ENCODE results near the gene MLLT3. TPM values are rescaled to one million over a fixed set of nuclear protein-coding genes. Genes with fewer than 3 reads are reported as not detected.
A peak's percentile ranks its signal among the peaks of the same experiment; 100 is the strongest.

Gene MLLT3
- total and polyA plus RNA-seq, 2 of the 13 experiments (the other 11 are each of a cell fraction or from before 2014, with no cell fraction given): 12.3 to 12.6 TPM

DNA sequence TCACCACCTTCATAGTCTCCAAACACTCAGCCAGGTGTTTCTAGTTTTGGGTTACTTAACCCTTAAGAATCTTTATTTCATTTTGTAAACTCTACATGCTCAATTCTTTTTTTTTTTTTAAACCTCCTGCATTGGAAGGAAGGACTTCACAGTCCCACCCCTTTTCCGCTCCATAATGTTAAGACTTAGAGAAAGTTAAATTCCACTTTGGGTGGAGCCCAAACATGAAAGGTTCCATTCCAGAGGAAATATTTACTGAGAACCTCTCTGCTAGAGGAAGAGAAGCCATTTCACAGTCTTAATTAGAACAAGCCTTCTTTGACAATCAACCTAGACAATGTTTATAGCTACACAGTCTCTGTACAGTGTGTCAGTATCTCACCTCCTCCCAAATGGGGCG, 312.3 kb downstream of the MLLT3 start (continued):
- TF ChIP-seq, protein P1, sequence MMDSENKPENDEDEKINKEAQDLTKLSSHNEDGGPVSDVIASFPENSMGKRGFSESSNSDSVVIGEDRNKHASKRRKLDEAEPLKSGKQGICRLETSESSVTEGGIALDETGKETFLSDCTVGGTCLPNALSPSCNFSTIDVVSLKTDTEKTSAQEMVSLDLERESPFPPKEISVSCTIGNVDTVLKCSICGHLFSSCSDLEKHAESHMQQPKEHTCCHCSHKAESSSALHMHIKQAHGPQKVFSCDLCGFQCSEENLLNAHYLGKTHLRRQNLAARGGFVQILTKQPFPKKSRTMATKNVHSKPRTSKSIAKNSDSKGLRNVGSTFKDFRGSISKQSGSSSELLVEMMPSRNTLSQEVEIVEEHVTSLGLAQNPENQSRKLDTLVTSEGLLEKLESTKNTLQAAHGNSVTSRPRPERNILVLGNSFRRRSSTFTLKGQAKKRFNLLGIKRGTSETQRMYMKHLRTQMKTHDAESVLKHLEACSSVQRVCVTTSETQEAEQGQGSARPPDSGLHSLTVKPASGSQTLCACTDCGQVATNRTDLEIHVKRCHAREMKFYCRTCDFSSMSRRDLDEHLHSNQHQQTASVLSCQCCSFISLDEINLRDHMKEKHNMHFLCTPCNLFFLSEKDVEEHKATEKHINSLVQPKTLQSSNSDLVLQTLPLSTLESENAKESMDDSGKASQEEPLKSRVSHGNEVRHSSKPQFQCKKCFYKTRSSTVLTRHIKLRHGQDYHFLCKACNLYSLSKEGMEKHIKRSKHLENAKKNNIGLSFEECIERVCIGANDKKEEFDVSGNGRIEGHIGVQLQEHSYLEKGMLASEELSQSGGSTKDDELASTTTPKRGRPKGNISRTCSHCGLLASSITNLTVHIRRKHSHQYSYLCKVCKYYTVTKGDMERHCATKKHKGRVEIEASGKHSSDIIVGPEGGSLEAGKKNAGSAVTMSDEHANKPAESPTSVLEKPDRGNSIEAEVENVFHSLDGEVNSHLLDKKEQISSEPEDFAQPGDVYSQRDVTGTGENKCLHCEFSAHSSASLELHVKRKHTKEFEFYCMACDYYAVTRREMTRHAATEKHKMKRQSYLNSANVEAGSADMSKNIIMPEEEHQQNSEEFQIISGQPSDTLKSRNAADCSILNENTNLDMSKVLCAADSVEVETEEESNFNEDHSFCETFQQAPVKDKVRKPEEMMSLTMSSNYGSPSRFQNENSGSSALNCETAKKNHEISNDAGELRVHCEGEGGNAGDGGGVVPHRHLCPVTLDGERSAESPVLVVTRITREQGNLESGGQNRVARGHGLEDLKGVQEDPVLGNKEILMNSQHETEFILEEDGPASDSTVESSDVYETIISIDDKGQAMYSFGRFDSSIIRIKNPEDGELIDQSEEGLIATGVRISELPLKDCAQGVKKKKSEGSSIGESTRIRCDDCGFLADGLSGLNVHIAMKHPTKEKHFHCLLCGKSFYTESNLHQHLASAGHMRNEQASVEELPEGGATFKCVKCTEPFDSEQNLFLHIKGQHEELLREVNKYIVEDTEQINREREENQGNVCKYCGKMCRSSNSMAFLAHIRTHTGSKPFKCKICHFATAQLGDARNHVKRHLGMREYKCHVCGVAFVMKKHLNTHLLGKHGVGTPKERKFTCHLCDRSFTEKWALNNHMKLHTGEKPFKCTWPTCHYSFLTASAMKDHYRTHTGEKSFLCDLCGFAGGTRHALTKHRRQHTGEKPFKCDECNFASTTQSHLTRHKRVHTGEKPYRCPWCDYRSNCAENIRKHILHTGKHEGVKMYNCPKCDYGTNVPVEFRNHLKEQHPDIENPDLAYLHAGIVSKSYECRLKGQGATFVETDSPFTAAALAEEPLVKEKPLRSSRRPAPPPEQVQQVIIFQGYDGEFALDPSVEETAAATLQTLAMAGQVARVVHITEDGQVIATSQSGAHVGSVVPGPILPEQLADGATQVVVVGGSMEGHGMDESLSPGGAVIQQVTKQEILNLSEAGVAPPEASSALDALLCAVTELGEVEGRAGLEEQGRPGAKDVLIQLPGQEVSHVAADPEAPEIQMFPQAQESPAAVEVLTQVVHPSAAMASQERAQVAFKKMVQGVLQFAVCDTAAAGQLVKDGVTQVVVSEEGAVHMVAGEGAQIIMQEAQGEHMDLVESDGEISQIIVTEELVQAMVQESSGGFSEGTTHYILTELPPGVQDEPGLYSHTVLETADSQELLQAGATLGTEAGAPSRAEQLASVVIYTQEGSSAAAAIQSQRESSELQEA (CRISPR knock-in tag; IDR thresholded peaks at IDR 0.05; ENCODE audit: not compliant biosample characterization): no peak
- TF ChIP-seq, protein P2, sequence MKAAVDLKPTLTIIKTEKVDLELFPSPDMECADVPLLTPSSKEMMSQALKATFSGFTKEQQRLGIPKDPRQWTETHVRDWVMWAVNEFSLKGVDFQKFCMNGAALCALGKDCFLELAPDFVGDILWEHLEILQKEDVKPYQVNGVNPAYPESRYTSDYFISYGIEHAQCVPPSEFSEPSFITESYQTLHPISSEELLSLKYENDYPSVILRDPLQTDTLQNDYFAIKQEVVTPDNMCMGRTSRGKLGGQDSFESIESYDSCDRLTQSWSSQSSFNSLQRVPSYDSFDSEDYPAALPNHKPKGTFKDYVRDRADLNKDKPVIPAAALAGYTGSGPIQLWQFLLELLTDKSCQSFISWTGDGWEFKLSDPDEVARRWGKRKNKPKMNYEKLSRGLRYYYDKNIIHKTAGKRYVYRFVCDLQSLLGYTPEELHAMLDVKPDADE (CRISPR knock-in tag; IDR thresholded peaks at IDR 0.05): no peak
- TF ChIP-seq IKZF1 (IDR thresholded peaks at IDR 0.05): no peak

DNA sequence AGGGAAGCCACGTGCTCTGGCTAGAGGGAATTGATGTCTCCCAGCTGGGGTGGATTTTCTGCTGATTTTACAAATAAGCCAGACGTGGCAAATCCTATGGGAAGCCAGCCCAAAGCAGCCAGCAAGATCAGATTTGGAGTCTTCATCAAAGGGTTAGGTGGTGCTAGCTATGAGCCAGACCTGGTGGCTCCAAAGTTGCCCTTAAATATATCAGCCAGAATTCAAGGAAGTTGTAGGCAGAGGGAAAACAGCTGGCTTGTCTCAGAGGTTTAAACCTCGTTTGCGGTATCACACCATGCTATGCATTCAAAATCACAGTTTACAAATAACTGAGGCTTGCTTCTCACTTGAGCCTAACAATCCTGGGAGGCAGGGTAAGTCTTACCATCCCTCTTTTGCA, 313.2 kb downstream of the MLLT3 start:
- Histone ChIP-seq H3K27me3 (ENCODE audit: control insufficient read depth in 1 of 2, insufficient read depth in 2 of 2, low read length in 2 of 2) (peaks cover 2 to 17% of the 10 kb centered on the region in 2 experiments; a peak in 2 of 5 replicates), H2AFZ (ENCODE audit: low read length) (no peak overlapping the region), H3K4me3 (replicated peaks in 1 of 3; ENCODE audit: insufficient read depth in 1 of 3, low read depth in 2 of 3, low read length in 3 of 3) (no peak overlapping the region), H3K79me2 (ENCODE audit: insufficient read depth, low read length) (no peaks in the 10 kb centered on the region), H4K20me1 (ENCODE audit: insufficient read depth, low read length) (no peaks in the 10 kb centered on the region), H3K9ac (ENCODE audit: insufficient read depth, low read depth, low read length) (no peak overlapping the region), H3K36me3 (replicated peaks in 1 of 2; ENCODE audit: control insufficient read depth in 1 of 2, insufficient read depth in 2 of 2, low read length in 2 of 2) (no peaks in the 10 kb centered on the region), H3K4me2 (ENCODE audit: low read depth, low read length) (no peak overlapping the region), H3K9me3 (ENCODE audit: low read length) (no peaks in the 10 kb centered on the region), H3K4me1 (ENCODE audit: insufficient read depth, low read length) (no peaks in the 10 kb centered on the region), H3K27ac (ENCODE audit: extremely low read length, insufficient read depth, low read length) (no peak overlapping the region)
- ChIA-PET CTCF (ENCODE audit: low intra/inter-chr PET ratio, low total read pairs) (no interaction called here), POLR2A (no interaction called here)
- in situ Hi-C loops (cut with HindIII; ENCODE audit: extremely low pct_ligation_motif_present, low pct_unique_long_range_greater_than_20kb): no loop called here
- intact Hi-C loops (cut with micrococcal nuclease; ENCODE audit: unreplicated experiment): no loop called here
- BruUV-seq (replicated peaks): no TSS peak
- 13% methylated on average over 3 of the region's 4 CpGs for WGBS (ENCODE audit: low lambda C conversion rate)
- ATAC-seq (no peak), DNase-seq (ENCODE audit: low spot score) (no peak), FAIRE-seq (no peak)
- TF ChIP-seq MAFK (conservative IDR thresholded peaks at IDR 0.05 in 1 of 2, IDR thresholded peaks at IDR 0.05 in 1 of 2; ENCODE audit: low read length in 2 of 2): peak in 1 of 2 experiments; percentile 22; a peak in 1 of 4 replicates
- no peak for TF ChIP-seq FOXK1 (CRISPR knock-in tag; IDR thresholded peaks at IDR 0.05; ENCODE audit: borderline replicate concordance, low read depth)

Data from HepG2 (cell line).